ENCODE measurements around the gene TXNDC17.
"Not testable (repeated sequence)": the region's sequence is repeated elsewhere in the genome, so short reads cannot be mapped to it uniquely, and the experiment has no call there.

TXNDC17 gene

GRCh38 chr17:6683081-6683684, 42.3 kb downstream of the TXNDC17 start:
- no peaks in the 10 kb centered on the region for H3K4me1 Mint-ChIP-seq
- H3K4me3 Mint-ChIP-seq = no peak overlapping the region

GRCh38 chr17:6683730-6684459, 43.0 kb downstream of the TXNDC17 start:
- Mint-ChIP-seq H3K4me3 (no peak overlapping the region), H3K27me3 (peaks cover 79% of the 10 kb centered on the region)
- no peak for ATAC-seq (replicated peaks; ENCODE audit: extremely low read depth, poor library complexity, severe bottlenecking)

More at GRCh38 chr17:6683081-6683684, 42.3 kb downstream of the TXNDC17 start:
- peaks cover 2% of the 10 kb centered on the region for H3K36me3 Mint-ChIP-seq (ENCODE audit: insufficient read depth)
- H3K9me3 Mint-ChIP-seq = no peaks in the 10 kb centered on the region
- H3K27me3 Mint-ChIP-seq = peaks cover 86% of the 10 kb centered on the region
- ATAC-seq (replicated peaks; ENCODE audit: extremely low read depth, poor library complexity, severe bottlenecking) (no peak), DNase-seq (ENCODE audit: low spot score in 2 of 2) (no peak)
- H3K27ac Mint-ChIP-seq (ENCODE audit: low read depth) = no peak overlapping the region

GRCh38 chr17:6684460-6684783, 43.6 kb downstream of the TXNDC17 start:
- Mint-ChIP-seq H3K36me3 (ENCODE audit: insufficient read depth) (peaks cover 2% of the 10 kb centered on the region), H3K27me3 (peaks cover 79% of the 10 kb centered on the region), H3K4me3 (no peak overlapping the region), H3K9me3 (no peaks in the 10 kb centered on the region), H3K4me1 (no peaks in the 10 kb centered on the region), H3K27ac (ENCODE audit: low read depth) (no peak overlapping the region)
- DNase-seq (ENCODE audit: low spot score in 2 of 2) = no peak
- ATAC-seq (replicated peaks; ENCODE audit: extremely low read depth, poor library complexity, severe bottlenecking) = no peak

More at GRCh38 chr17:6683730-6684459, 43.0 kb downstream of the TXNDC17 start:
- Mint-ChIP-seq H3K27ac (ENCODE audit: low read depth) (no peak overlapping the region), H3K36me3 (ENCODE audit: insufficient read depth) (peaks cover 2% of the 10 kb centered on the region), H3K9me3 (no peaks in the 10 kb centered on the region), H3K4me1 (no peaks in the 10 kb centered on the region)
- no peak for DNase-seq (ENCODE audit: low spot score in 2 of 2)

- no peaks in the 10 kb centered on the region for H3K4me1 Mint-ChIP-seq
- DNase-seq (ENCODE audit: low spot score in 2 of 2) (no peak), ATAC-seq (replicated peaks; ENCODE audit: extremely low read depth, poor library complexity, severe bottlenecking) (no peak)
- peaks cover 83% of the 10 kb centered on the region for H3K27me3 Mint-ChIP-seq
- no peaks in the 10 kb centered on the region for H3K9me3 Mint-ChIP-seq
- no peak overlapping the region for H3K27ac Mint-ChIP-seq (ENCODE audit: low read depth)
- H3K36me3 Mint-ChIP-seq (ENCODE audit: insufficient read depth) = peaks cover 3% of the 10 kb centered on the region
- H3K4me3 Mint-ChIP-seq = no peak overlapping the region
Observed at GRCh38 chr17:6684881-6685767, 44.3 kb downstream of the TXNDC17 start.

GRCh38 chr17:6686026-6686425, 45.2 kb downstream of the TXNDC17 start:
- Mint-ChIP-seq H3K27me3 (peaks cover 83% of the 10 kb centered on the region), H3K4me1 (no peaks in the 10 kb centered on the region), H3K4me3 (no peak overlapping the region), H3K27ac (ENCODE audit: low read depth) (no peak overlapping the region), H3K36me3 (ENCODE audit: insufficient read depth) (peaks cover 3% of the 10 kb centered on the region), H3K9me3 (no peaks in the 10 kb centered on the region)
- ATAC-seq (replicated peaks; ENCODE audit: extremely low read depth, poor library complexity, severe bottlenecking) = no peak
- DNase-seq (ENCODE audit: low spot score in 2 of 2) = no peak

- no peaks in the 10 kb centered on the region for H3K9me3 Mint-ChIP-seq
- H3K27me3 Mint-ChIP-seq = peaks cover 84% of the 10 kb centered on the region
- no peak for DNase-seq (ENCODE audit: low spot score in 2 of 2)
- no peak for ATAC-seq (replicated peaks; ENCODE audit: extremely low read depth, poor library complexity, severe bottlenecking)
- H3K4me1 Mint-ChIP-seq = no peaks in the 10 kb centered on the region
- no peak overlapping the region for H3K4me3 Mint-ChIP-seq
- H3K27ac Mint-ChIP-seq (ENCODE audit: low read depth) = no peak overlapping the region
- H3K36me3 Mint-ChIP-seq (ENCODE audit: insufficient read depth) = peaks cover 1% of the 10 kb centered on the region
Observed at GRCh38 chr17:6688944-6689343, 48.1 kb downstream of the TXNDC17 start.

GRCh38 chr17:6690641-6691040, 49.8 kb downstream of the TXNDC17 start:
- H3K9me3 Mint-ChIP-seq = no peaks in the 10 kb centered on the region
- no peaks in the 10 kb centered on the region for H3K4me1 Mint-ChIP-seq
- no peak overlapping the region for H3K27ac Mint-ChIP-seq (ENCODE audit: low read depth)
- H3K36me3 Mint-ChIP-seq (ENCODE audit: insufficient read depth) = peaks cover 1% of the 10 kb centered on the region
- DNase-seq (ENCODE audit: low spot score in 2 of 2) (no peak), ATAC-seq (replicated peaks; ENCODE audit: extremely low read depth, poor library complexity, severe bottlenecking) (no peak)
- H3K4me3 Mint-ChIP-seq = no peak overlapping the region
- H3K27me3 Mint-ChIP-seq = peaks cover 80% of the 10 kb centered on the region

GRCh38 chr17:6691546-6691945, 50.7 kb downstream of the TXNDC17 start:
- H3K4me3 Mint-ChIP-seq = no peak overlapping the region
- H3K36me3 Mint-ChIP-seq (ENCODE audit: insufficient read depth) = peaks cover 1% of the 10 kb centered on the region
- no peaks in the 10 kb centered on the region for H3K4me1 Mint-ChIP-seq
- H3K27me3 Mint-ChIP-seq = peaks cover 78% of the 10 kb centered on the region
- DNase-seq (ENCODE audit: low spot score in 2 of 2) = no peak
- no peak for ATAC-seq (replicated peaks; ENCODE audit: extremely low read depth, poor library complexity, severe bottlenecking)
- no peak overlapping the region for H3K27ac Mint-ChIP-seq (ENCODE audit: low read depth)
- H3K9me3 Mint-ChIP-seq = no peaks in the 10 kb centered on the region

GRCh38 chr17:6691958-6692357, 51.1 kb downstream of the TXNDC17 start:
- H3K36me3 Mint-ChIP-seq (ENCODE audit: insufficient read depth); DNase-seq (ENCODE audit: low spot score in 2 of 2); H3K9me3 Mint-ChIP-seq; H3K4me3 Mint-ChIP-seq; H3K27ac Mint-ChIP-seq (ENCODE audit: low read depth); ATAC-seq (replicated peaks; ENCODE audit: extremely low read depth, poor library complexity, severe bottlenecking); H3K4me1 Mint-ChIP-seq: not testable (repeated sequence)
- peaks cover 74% of the 10 kb centered on the region for H3K27me3 Mint-ChIP-seq
